ENCODE measurements around the gene GNAL. TPM values are rescaled to one million over a fixed set of nuclear protein-coding genes. Genes with fewer than 3 reads are reported as not detected.

GNAL gene
- total and polyA plus RNA-seq, 2 of the 4 experiments (the other 2 are of a cell fraction), result 0.15 to 0.36 TPM

- Histone ChIP-seq H3K23ac (ENCODE audit: low read depth, low read length) (no peak overlapping the region), H2BK15ac (ENCODE audit: low read depth, low read length) (no peak overlapping the region), H3K4ac (ENCODE audit: low read depth, low read length) (no peak overlapping the region), H3K18ac (ENCODE audit: low read depth, low read length) (no peak overlapping the region), H3K56ac (ENCODE audit: extremely low read depth, insufficient read depth, low read length) (no peak overlapping the region), H3K27ac (ENCODE audit: insufficient read depth, low read length) (no peak overlapping the region), H4K20me1 (ENCODE audit: insufficient read depth, low read length) (no peaks in the 10 kb centered on the region), H3K9ac (ENCODE audit: low read depth, low read length) (no peak overlapping the region), H3K4me2 (ENCODE audit: low read depth, low read length) (no peak overlapping the region), H3K79me1 (ENCODE audit: low read depth in 1 of 2, low read length in 2 of 2) (no peaks in the 10 kb centered on the region), H2AK5ac (ENCODE audit: low read depth, low read length) (no peak overlapping the region), H3K9me3 (ENCODE audit: control insufficient read depth, insufficient read depth, low read length) (no peaks in the 10 kb centered on the region), H3K14ac (replicated peaks; ENCODE audit: low read depth, low read length) (no peak overlapping the region), H2BK5ac (ENCODE audit: low read depth, low read length, poor library complexity, severe bottlenecking) (no peak overlapping the region), H2AK9ac (replicated peaks; ENCODE audit: low read depth, low read length, poor library complexity) (no peak overlapping the region), H2AFZ (replicated peaks; ENCODE audit: low read length, poor library complexity) (no peak overlapping the region), H3K4me1 (ENCODE audit: control insufficient read depth, insufficient read depth, low read length) (peaks cover 4% of the 10 kb centered on the region), H2BK120ac (ENCODE audit: low read depth, low read length) (no peak overlapping the region), H2BK20ac (ENCODE audit: low read depth, low read length) (no peak overlapping the region), H3K36me3 (ENCODE audit: control insufficient read depth, insufficient read depth, low read length) (no peaks in the 10 kb centered on the region), H4K5ac (ENCODE audit: low read depth, low read length) (no peak overlapping the region), H3K4me3 (ENCODE audit: insufficient read depth, low read depth, low read length) (no peak overlapping the region), H4K8ac (ENCODE audit: low read depth in 2 of 2, low read length in 2 of 2) (no peak overlapping the region), H3K27me3 (ENCODE audit: control insufficient read depth, insufficient read depth, low read length) (peaks cover 10% of the 10 kb centered on the region), H4K91ac (ENCODE audit: insufficient read depth, low read depth, low read length) (no peak overlapping the region), H3K9me1 (ENCODE audit: insufficient read depth, low read length) (peaks cover 6% of the 10 kb centered on the region)
- ATAC-seq (ENCODE audit: low read depth) (no peak), DNase-seq (no peak)
- CTCF ChIA-PET, result no interaction called here
- dilution Hi-C loops (cut with HindIII; ENCODE audit: low sequenced_read_pairs, unreplicated experiment), result no loop called here
- TF ChIP-seq CTCF (conservative IDR thresholded peaks at IDR 0.05; ENCODE audit: low read depth, low read length), result no peak
- no peak for TF ChIP-seq ELK1 (IDR thresholded peaks at IDR 0.05; ENCODE audit: borderline replicate concordance, low read depth, low read length)
- TF ChIP-seq SMC3 (IDR thresholded peaks at IDR 0.05; ENCODE audit: low read depth, low read length), result no peak
- TF ChIP-seq, protein P1, sequence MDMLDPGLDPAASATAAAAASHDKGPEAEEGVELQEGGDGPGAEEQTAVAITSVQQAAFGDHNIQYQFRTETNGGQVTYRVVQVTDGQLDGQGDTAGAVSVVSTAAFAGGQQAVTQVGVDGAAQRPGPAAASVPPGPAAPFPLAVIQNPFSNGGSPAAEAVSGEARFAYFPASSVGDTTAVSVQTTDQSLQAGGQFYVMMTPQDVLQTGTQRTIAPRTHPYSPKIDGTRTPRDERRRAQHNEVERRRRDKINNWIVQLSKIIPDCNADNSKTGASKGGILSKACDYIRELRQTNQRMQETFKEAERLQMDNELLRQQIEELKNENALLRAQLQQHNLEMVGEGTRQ (IDR thresholded peaks at IDR 0.05; ENCODE audit: low read depth, low read length), result no peak
- no peak for TF ChIP-seq MAFK (IDR thresholded peaks at IDR 0.05; ENCODE audit: low read depth, low read length)
- POLR2A ChIA-PET (ENCODE audit: unreplicated experiment), result no interaction called here
- WGBS, 2 experiments (ENCODE audit: extremely low coverage in 2 of 2, insufficient read length in 1 of 2), result 80% methylated on average over 3 of the region's 10 CpGs; no CpG with 5 or more reads in 1 of the 2 experiments
- intact Hi-C loops (cut with micrococcal nuclease), result no loop called here
- in situ Hi-C loops (cut with MboI; ENCODE audit: low sequenced_read_pairs), result no loop called here
- BruUV-seq (replicated peaks), result no TSS peak
These were observed 113.5 kb downstream of the GNAL start for GRCh38 chr18:11802586-11802985.
